ENCODE results near the gene OSBPL5. TPM values are rescaled to one million over a fixed set of nuclear protein-coding genes. Genes with fewer than 3 reads are reported as not detected.

Gene OSBPL5
- total RNA-seq, 1 donor from 2014 or later: 61.1 TPM

- no peak for DNase-seq (ENCODE audit: low read depth in 2 of 2)
Measured at GRCh38 chr11:3164138-3164551, 965 bp downstream of the OSBPL5 start.

- DNase-seq (ENCODE audit: low read depth in 2 of 2): no peak
Measured at GRCh38 chr11:3163241-3163981, 1.7 kb downstream of the OSBPL5 start.

- DNase-seq (ENCODE audit: low read depth in 2 of 2): no peak
Measured at GRCh38 chr11:3162410-3163240, 2.5 kb downstream of the OSBPL5 start.

- DNase-seq (ENCODE audit: low read depth in 2 of 2): no peak
Measured at GRCh38 chr11:3161720-3162409, 3.2 kb downstream of the OSBPL5 start.

- peak in 1 of 2 donors; percentile 18 for DNase-seq (ENCODE audit: low read depth in 2 of 2)
Measured at GRCh38 chr11:3161309-3161708, 3.8 kb downstream of the OSBPL5 start.

GRCh38 chr11:3160252-3161031, 4.7 kb downstream of the OSBPL5 start:
- DNase-seq (ENCODE audit: low read depth in 2 of 2): peak; percentile 72 to 91

GRCh38 chr11:3159296-3160190, 5.6 kb downstream of the OSBPL5 start:
- peak in 1 of 2 donors; percentile 10 for DNase-seq (ENCODE audit: low read depth in 2 of 2)

- DNase-seq (ENCODE audit: low read depth in 2 of 2): no peak
Measured at GRCh38 chr11:3158821-3159220, 6.3 kb downstream of the OSBPL5 start.

GRCh38 chr11:3158131-3158591, 6.9 kb downstream of the OSBPL5 start:
- no peak for DNase-seq (ENCODE audit: low read depth in 2 of 2)

- no peak for DNase-seq (ENCODE audit: low read depth in 2 of 2)
Measured at GRCh38 chr11:3157381-3158130, 7.6 kb downstream of the OSBPL5 start.

- no peak for DNase-seq (ENCODE audit: low read depth in 2 of 2)
Measured at GRCh38 chr11:3156661-3157311, 8.3 kb downstream of the OSBPL5 start.

- DNase-seq (ENCODE audit: low read depth in 2 of 2): no peak
Measured at GRCh38 chr11:3156282-3156660, 8.8 kb downstream of the OSBPL5 start.

- no peak for DNase-seq (ENCODE audit: low read depth in 2 of 2)
Measured at GRCh38 chr11:3155691-3156258, 9.3 kb downstream of the OSBPL5 start.

- no peak for DNase-seq (ENCODE audit: low read depth in 2 of 2)
Measured at GRCh38 chr11:3155216-3155615, 9.9 kb downstream of the OSBPL5 start.

- DNase-seq (ENCODE audit: low read depth in 2 of 2): no peak
Measured at GRCh38 chr11:3154001-3154599, 11.0 kb downstream of the OSBPL5 start.

- no peak for DNase-seq (ENCODE audit: low read depth in 2 of 2)
Measured at GRCh38 chr11:3153291-3153861, 11.7 kb downstream of the OSBPL5 start.

- DNase-seq (ENCODE audit: low read depth in 2 of 2): no peak
Measured at GRCh38 chr11:3152471-3153110, 12.5 kb downstream of the OSBPL5 start.
